Astrocyte (in vitro differentiated cells and primary cell): ENCODE data around the gene PDGFC.

Experiments
- EZH2 ChIP-seq: IDR thresholded peaks from 2 replicates; pipeline ENCODE4 v1.6.1; 2012; ENCODE audit warnings: mild to moderate bottlenecking, low read length, inconsistent platforms; ENCODE audit not compliant: insufficient read depth
- TF ChIP-seq, protein P1 (sequence below): IDR thresholded peaks from 2 replicates; pipeline ENCODE4 v1.5.1; 2011; ENCODE audit warnings: low read depth, mild to moderate bottlenecking, inconsistent platforms, low read length, moderate library complexity; ENCODE audit not compliant: insufficient read depth

DNA sequence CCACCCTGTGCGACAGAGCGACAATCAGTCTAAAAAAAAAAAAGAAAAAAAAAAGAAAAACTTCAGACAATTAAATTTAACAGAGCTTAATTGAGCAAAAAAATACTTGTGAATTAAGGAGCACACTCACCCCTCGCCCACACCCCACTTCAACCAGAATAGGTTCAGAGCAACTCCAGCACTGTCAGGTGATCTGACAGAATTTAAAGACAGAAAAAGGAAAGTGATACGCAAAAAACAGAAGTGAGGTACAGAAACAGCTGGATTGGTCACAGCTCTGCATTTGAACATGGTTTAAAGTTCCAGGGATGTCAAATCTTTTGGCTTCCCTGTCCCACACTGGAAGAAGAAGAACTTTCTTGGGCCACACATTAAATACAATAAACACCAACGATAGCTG lies 174.4 kb downstream of the PDGFC start:
- TF ChIP-seq, protein P1, sequence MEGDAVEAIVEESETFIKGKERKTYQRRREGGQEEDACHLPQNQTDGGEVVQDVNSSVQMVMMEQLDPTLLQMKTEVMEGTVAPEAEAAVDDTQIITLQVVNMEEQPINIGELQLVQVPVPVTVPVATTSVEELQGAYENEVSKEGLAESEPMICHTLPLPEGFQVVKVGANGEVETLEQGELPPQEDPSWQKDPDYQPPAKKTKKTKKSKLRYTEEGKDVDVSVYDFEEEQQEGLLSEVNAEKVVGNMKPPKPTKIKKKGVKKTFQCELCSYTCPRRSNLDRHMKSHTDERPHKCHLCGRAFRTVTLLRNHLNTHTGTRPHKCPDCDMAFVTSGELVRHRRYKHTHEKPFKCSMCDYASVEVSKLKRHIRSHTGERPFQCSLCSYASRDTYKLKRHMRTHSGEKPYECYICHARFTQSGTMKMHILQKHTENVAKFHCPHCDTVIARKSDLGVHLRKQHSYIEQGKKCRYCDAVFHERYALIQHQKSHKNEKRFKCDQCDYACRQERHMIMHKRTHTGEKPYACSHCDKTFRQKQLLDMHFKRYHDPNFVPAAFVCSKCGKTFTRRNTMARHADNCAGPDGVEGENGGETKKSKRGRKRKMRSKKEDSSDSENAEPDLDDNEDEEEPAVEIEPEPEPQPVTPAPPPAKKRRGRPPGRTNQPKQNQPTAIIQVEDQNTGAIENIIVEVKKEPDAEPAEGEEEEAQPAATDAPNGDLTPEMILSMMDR: no peak
- TF ChIP-seq EZH2: no peak
